ENCODE results near the gene CFHR3.
"Not testable (repeated sequence)": the region's sequence is repeated elsewhere in the genome, so short reads cannot be mapped to it uniquely, and the experiment has no call there.

The CFHR3 gene

DNA sequence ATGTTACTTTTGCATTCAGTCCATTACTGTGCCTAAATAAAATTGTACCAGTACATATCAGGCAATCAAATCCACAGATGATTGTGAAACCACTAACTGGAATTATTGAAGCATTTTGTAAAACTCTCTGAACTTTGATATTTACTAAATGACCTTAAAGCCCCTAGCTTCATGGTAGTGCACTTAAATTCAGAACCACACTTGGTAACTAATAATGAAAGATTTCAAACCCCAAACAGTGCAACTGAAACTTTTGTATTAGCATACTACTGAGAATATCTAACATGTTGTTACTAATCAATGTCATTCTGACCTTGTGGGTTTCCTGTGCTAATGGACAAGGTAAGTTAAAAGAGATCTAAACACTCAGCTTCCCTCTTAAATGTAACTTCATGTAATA, at the start of gene CFHR3:
Gene CFHR3 (plus strand): TSS at position 238 of the 400 bp plus-strand sequence. CDS start 47 bp downstream, at position 285.
- no peak for DNase-seq

DNA sequence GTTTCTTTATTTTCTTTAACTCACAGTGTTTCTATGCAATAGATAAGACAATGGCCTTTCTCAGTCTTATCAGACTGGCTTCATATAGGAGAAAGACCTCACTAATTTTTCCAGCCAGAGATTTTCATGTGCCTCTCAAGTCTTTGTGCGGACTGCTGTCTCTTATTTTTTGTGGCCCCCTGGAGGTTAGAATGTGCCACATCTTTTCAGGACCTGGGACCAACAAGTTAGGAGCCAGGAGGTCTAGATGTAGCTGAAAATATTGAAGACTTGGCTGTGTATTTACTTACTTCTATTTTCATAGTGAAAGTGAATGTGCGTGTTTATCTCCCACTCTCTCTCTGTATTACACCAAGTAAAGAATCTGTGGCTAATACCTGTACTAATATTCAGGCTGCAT, 42.1 kb upstream of the CFHR3 start:
- no peak for DNase-seq

DNA sequence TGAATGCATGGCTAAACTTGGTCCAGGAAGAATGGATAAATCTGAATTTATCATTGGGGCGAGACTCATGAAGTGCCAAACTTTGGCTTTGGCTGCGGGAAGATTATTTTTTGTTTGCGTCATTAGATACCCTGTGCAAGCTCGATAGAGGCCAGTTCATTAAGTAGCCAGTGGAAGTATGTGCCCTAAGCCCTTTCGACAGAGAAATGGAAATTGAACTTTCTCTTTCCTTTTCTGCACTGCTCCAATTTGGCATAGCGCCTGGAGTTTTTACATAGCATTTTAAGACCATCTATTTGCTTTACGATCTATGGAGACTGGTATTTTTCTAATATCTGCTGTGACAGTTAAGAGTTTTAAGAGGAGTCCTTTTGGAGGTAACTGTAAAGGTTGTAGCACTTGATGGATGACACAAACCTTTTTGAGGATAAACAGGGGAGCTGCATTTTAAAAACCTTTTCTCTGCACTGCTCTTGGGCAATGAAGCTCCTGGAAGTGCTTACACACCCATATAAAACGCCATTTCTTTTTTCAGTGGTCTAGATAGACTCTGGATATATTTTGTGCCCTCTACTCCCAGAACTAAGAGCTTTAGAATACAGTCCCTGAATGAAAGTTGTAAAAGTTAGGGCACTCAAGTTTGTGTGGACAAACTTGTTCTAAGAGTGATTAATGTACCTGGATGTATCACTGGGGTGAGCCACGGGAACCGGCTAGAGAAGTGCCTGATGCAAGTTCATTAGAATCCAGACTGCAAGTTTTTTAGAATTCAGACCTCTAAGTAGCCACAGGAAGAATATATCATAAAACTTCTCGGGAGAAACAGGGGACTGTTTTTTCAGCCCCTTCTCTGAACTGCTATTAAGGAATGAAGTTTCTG, 41.3 kb upstream of the CFHR3 start:
- no peak for DNase-seq

DNA sequence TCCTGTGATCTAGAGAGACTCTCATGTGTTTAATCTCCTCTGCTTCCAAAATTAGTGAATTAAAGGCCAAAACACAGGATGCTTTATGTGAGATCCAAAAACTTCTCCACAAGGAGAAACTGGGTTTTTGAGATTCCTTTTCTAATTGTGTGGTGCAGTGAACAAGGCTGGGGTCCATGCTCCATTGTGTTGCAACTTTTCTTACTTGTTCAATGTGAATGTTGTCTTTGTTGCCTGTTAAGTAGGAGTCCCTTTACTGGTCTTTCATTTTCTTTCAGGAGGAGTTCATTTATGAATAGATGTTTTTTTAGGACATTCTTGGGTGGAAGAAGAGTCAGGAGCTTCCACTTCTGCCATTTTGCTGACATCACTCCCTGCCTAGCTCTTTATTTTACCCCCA, 40.6 kb upstream of the CFHR3 start:
- DNase-seq: no peak

DNA sequence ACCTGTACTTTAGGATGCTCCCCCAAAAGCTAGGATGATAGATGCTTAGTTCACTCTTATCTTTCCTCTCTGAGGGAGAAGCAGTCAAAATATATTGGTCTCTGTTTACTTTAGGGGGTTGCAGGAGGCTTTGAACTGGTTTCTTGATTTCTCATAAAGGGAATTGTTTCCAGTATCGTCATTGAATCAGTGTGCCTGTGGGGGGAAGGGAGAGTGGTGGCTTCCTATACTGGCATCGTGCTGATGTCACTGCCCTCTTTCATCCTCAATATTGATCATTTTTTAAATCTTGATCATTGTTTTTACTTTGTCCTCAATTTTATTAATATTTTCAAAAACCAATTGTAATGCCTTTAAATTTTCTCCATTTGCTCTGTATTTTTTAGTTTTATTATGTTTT, 40.2 kb upstream of the CFHR3 start:
- DNase-seq: no peak

DNA sequence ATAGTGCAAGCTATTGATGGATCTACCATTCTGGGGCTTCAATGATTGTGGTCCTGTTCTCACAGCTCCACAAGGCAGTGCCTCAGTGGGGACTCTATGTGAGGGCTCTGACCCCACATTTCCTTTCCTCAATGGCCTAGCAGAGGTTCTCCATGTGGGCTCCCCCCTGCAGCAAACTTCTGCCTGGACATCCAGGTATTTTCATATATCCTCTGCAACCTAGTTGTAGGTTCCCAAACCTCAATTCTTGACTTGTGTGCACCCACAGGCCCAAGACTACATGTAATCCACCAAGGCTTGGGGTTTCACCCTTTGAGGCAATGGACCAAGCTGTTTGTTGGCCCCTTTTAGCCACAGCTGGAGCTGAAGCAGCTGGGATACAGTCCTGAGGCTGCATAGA, 35.9 kb upstream of the CFHR3 start:
- no peak for DNase-seq

DNA sequence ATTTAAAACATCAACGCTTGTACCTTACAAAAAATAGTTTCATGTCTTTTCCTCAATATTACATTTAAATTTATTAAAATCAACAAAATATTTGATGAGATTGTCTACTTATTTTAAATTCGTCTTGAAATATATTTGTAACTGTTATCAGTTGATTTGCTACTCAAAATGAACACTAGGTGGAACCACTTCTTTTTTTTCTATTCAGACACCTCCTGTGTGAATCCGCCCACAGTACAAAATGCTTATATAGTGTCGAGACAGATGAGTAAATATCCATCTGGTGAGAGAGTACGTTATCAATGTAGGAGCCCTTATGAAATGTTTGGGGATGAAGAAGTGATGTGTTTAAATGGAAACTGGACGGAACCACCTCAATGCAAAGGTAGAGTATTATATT, 31.4 kb upstream of the CFHR3 start:
- not testable (repeated sequence) for DNase-seq

DNA sequence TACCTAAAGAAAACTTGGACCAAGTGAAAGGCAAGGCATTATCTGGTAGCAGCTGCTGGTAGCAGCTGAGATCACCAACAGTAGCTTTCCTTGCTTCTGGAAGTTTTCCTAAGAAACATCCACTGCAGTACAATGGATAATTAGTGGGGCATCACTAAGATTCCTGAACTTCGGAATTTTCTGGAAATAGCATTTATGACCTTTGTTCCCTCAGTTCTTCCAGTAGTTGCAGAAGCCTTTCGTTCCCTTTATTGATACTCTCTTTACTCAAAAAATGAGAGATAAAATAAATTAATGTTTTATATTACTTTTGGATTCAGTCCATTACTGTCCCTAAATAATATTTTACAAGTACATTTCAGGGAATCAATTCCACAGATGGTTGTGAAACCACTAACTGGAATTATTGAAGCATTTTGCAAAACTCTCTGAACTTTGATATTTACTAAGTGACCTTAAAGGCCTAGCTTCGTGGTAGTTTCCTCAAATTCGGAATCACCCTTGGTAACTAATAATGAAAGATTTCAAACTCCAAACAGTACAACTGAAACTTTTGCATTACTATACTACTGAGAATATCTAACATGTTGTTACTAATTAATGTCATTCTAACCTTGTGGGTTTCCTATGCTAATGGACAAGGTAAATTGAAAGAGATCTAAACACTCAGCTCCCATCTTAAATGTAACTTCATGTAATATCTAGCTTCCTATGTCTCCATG, 9.5 kb upstream of the CFHR3 start:
- not testable (repeated sequence) for DNase-seq

DNA sequence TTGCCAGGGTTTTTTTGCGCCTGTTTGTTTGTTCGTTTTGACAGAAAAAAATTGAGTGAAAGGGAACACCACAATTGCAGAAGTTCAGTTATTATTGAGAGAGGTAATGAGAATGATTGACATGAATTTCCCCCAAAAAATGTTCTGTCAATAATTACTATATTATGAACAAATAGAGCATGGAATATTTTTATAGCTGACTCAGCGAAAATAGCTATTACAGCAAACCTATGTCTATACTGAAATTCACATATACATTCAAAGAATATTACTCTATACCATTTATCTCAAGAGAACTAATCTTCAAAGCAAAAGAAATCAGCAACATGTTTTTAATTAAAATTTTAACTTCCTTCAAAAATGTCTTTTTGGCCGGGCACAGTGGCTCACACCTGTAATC, 4.8 kb upstream of the CFHR3 start:
- not testable (repeated sequence) for DNase-seq

DNA sequence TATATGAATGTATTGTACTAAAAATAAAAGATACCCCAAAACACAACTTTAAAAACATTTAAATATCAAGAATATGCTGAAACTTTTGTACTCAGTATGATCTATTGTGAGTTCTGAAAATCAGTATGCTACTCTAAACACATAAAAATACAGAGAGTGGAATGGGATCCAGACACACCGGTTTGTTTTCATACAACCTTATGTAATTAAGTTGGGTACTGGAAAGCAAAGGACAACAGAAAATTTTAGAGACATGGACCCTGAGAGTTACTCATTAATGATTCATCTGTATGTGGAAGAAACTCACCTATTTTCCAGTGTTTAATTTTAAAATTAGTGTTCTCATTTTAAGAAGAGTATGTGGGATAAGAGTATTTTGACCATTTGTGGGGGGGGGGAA, 927 bp upstream of the CFHR3 start:
- no peak for DNase-seq

DNA sequence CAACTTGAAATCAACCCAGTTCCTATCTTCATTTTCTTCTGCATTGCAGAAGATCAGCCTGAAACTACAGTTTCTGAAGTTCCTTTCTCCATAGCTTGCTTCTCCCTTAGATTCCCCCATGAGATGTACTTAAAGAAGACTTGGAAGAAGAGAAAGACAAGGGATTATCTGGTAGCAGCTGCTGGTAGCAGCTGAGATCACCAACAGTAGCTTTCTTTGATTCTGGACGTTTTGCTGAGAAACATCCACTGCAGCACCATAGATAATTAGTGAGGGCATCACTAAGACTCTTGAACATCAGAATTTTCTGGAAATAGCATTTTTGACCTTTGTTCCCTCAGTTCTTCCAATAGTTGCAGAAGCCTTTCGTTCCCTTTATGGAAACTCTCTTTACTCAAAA, 465 bp upstream of the CFHR3 start:
- no peak for DNase-seq

DNA sequence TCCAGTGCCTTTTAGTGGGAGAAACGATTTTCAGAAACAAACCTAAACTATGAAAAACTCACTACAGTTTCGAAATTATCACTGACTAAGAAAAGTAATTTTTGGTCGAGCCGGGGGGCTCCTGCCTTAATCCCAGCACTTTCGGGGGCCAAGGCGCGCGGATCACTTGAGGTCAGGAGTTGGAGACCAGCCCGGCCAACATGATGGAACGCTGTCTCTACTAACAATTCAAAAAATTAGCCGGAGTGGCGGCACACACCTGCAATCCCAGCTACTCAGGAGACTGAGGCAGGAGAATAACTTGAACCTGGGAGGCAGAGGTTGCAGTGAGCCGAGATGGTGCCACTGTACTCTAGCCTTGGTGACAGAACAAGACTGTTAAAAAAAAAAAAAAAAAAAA, 3.0 kb downstream of the CFHR3 start:
- no peak for DNase-seq

DNA sequence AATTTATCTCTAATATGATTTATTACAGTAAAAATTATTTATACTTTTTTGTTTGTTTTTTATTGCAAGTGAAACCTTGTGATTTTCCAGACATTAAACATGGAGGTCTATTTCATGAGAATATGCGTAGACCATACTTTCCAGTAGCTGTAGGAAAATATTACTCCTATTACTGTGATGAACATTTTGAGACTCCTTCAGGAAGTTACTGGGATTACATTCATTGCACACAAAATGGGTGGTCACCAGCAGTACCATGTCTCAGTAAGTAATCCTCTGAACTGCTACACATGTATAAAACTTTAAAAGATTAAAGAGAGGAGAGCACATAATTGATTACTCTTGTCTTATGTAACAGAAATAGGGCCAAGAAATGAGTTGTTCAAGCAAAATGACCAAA, 4.5 kb downstream of the CFHR3 start:
- no peak for DNase-seq

DNA sequence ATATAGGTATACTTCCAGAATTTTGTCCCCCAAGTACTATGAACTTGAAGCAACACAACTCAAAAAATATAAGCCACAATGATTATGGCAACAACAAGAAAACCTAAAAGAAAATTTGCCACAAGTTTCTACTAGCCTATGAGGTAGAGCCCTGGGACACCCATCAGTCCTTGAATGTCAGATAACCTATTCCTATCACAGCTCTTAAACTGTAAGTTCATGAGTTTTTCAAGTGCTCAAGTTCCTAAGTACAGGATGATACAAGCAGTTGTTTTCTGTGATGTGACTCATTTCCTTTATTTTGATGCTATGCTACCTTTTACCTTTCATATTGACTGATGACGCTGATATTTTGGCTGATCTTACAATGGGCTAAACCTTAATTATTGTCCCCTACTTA, 16.6 kb downstream of the CFHR3 start:
- not testable (repeated sequence) for DNase-seq

DNA sequence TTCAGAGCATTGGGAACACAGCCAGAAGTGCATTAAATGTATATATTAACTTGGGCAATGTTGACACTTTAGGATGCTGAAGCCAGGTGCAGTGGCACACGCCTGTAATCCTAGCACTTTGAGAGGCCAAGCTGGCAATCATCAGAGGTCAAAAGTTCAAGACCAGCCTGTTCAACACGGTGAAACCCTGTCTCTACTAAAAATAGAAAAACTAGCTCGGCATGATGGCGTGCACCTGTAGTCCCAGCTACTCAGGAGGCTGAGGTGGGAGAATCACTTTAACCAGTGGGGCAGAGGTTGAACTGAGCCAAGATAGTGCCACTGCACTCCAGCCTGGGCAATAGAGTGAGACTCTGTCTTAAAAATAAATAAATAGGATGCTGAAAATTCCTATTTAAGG, 19.5 kb downstream of the CFHR3 start:
- not testable (repeated sequence) for DNase-seq

DNA sequence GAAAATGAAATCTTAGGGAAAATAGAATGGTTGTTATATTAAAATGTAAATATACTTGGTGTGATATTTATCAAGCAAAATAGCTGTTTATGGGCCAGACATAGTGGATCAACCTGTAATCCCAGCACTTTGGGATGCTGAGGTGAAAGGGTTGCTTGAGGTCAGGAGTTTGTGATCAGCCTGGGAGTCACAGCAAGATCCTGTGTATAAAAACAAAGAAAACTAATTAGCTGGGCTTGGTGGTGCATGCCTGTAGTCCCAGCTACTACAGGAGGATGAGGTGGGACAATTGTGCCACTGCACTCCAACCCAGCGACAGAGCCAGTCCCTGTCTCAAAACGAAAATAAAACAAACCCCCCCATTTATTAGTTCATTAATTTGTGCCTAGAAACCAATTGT, 23.3 kb downstream of the CFHR3 start:
- DNase-seq: no peak

DNA sequence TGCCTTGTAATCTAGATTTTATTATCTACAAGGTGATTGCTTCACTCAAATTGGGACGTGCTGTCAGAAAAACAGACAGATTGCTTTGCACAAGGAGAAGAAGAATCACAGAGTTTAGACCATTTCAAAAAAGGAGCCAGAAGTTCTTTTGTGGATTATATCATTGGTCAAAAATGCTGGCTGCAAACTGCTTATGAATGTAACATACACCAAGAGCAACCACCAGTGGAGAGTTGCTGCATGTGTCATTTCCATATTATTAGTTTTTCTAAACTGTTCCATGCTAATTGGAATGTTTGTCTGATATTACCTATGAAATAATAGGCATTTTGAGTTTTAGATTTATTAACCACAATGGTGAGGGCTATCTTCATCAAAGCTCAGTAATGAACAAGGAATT, 27.3 kb downstream of the CFHR3 start:
- DNase-seq: not testable (repeated sequence)

DNA sequence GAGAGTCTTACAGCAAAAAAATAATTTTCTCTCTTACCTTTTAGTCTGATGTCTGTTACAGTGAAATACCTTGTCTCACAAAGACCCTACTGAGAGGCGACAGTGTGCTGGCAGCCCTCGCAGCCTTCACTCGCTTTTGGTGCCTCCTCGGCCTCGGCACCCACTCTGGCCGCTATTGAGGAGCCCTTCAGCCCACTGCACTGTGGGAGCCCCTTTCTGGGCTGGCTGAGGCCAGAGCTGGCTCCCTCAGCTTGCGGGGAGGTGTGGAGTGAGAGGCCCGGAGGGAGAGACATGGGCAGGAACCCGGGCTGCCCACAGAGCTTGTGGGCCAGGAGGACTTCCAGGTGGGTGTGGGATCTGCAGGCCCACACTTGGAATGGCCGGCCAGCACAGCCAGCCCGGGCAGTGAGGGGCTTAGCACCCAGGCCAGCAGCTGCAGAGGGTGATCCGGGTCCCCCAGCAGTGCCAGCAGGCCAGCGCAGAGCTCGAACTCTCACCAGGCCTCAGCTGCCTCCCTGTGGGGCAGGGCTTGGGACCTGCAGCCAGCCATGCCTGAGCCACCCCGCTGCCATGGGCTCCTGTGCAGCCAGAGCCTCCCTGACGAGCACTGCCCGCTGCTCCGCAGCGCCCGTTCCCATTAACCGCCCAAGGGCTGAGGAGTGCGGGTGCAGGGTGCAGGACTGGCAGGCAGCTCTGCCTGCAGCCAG, 34.0 kb downstream of the CFHR3 start:
- DNase-seq: no peak

DNA sequence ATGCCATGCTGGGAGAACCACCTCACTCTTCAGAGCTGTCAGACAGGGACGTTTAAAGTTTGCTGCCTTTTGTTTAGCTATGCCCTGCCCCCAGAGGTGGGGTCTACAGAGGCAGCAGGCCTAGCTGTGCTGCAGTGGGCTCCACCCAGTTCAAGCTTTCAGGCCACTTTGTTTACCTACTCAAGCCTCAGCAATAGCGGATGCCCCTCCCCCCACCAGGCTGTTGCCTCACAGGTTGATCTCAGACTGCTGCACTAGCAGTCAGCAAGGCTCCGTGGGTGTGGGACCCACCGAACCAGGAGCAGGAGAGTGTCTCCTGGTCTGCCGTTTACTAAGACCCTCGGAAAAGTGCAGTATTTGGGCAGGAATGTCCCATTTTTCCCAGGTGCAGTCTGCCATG, 42.8 kb downstream of the CFHR3 start:
- DNase-seq: not testable (repeated sequence)

DNA sequence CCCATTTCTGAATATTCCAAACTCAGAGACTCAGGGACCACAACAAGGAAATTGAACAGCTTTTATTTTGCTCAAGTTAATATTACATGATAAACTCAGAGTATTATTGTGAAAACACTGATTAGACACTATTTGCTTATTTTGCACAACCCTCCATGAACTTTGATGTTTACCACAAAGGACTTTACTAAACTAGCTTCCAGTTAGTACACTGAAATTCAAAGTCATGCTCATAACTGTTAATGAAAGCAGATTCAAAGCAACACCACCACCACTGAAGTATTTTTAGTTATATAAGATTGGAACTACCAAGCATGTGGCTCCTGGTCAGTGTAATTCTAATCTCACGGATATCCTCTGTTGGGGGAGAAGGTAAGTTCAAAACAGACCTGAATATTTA, 44.9 kb downstream of the CFHR3 start, which contains the start of gene CFHR1:
Gene CFHR1 (plus strand): TSS at position 201 of the 400 bp plus-strand sequence. CDS start 114 bp downstream, at position 315.
- DNase-seq: not testable (repeated sequence)

DNA sequence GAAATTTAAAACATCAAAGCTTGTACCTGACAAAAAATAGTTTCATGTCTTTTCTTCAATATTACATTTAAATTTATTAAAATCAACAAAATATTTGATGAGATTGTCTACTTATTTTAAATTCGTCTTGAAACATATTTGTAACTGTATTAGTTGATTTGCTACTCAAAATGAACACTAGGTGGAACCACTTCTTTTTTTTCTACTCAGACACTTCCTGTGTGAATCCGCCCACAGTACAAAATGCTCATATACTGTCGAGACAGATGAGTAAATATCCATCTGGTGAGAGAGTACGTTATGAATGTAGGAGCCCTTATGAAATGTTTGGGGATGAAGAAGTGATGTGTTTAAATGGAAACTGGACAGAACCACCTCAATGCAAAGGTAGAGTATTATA, 53.2 kb downstream of the CFHR3 start:
- not testable (repeated sequence) for DNase-seq
